ENCODE results near the gene TXNL4A.

The TXNL4A gene

DNA sequence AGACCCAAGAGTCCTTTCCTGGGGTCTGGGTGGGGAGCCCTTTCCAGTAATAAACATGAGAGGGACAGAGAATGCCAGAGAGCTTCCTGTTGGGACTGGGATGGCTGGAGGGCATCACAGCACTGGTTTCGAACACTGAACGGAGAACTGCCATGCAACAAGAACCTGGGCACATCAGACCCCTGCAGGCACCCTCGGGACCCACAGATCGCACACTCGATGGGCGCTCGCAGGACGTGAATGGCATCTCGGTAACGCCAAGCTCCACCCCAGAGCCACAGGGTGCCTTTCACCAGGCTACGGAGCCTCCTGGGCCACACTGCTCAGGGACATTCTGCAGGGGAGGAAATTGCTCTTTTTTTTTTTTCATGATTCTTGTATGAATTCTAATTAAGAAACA lies 62.1 kb downstream of the TXNL4A start:
- no peak for DNase-seq (ENCODE audit: low spot score)
- TF ChIP-seq, protein P1, sequence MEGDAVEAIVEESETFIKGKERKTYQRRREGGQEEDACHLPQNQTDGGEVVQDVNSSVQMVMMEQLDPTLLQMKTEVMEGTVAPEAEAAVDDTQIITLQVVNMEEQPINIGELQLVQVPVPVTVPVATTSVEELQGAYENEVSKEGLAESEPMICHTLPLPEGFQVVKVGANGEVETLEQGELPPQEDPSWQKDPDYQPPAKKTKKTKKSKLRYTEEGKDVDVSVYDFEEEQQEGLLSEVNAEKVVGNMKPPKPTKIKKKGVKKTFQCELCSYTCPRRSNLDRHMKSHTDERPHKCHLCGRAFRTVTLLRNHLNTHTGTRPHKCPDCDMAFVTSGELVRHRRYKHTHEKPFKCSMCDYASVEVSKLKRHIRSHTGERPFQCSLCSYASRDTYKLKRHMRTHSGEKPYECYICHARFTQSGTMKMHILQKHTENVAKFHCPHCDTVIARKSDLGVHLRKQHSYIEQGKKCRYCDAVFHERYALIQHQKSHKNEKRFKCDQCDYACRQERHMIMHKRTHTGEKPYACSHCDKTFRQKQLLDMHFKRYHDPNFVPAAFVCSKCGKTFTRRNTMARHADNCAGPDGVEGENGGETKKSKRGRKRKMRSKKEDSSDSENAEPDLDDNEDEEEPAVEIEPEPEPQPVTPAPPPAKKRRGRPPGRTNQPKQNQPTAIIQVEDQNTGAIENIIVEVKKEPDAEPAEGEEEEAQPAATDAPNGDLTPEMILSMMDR (IDR thresholded peaks at IDR 0.05; ENCODE audit: borderline replicate concordance, control extremely low read depth, extremely low read depth, insufficient read depth, missing control alignments): no peak

DNA sequence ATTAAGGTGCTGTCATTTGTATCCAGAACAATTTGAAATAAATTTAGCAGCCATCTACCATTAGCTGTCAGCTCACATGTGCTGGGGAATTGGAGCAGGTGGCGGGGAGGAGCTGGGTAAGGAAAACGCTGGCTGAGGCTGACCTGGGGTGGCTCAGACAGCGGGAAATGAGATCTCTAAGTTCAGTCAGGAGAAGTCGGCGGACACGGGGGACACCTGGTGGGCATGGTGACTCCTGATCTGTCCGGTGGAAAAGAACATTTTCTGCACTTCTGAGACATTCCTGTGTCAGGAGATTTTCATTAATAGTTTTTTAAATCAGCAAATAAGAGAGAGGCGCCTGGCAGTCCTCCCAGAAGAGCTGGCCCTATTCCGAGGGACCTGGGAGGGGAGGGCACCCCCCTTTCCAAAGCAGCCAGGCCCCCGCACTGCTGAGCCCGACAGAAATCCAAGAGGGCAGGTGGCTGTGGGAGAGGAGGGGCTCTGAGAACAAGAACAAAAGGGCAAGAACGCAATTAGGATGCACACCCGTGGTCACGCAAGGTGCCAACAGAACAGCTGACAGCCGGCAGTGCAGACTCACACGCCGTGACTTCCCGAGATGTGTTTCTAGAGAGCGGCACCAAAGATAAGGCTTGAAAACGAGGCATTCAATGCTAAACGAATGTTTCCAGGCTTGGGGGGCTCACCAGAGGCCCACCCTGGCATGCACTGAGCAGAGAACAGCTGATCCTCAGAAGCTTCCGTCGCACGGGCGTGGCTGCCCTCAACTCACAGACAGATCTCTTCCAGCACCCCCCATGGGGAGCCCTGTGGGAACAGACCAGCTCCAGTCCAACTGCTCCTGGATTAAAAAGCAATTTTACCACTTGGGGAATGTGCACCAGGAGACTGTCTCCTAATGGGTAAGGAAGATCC lies 63.3 kb downstream of the TXNL4A start:
- TF ChIP-seq, protein P1 (IDR thresholded peaks at IDR 0.05; ENCODE audit: borderline replicate concordance, control extremely low read depth, extremely low read depth, insufficient read depth, missing control alignments): no peak
- in situ Hi-C loops (cut with MboI; ENCODE audit: low sequenced_read_pairs, unreplicated experiment): no loop called here

More for the DNA sequence above, 62.1 kb downstream of the TXNL4A start:
- in situ Hi-C loops (cut with MboI; ENCODE audit: low sequenced_read_pairs, unreplicated experiment): no loop called here

DNA sequence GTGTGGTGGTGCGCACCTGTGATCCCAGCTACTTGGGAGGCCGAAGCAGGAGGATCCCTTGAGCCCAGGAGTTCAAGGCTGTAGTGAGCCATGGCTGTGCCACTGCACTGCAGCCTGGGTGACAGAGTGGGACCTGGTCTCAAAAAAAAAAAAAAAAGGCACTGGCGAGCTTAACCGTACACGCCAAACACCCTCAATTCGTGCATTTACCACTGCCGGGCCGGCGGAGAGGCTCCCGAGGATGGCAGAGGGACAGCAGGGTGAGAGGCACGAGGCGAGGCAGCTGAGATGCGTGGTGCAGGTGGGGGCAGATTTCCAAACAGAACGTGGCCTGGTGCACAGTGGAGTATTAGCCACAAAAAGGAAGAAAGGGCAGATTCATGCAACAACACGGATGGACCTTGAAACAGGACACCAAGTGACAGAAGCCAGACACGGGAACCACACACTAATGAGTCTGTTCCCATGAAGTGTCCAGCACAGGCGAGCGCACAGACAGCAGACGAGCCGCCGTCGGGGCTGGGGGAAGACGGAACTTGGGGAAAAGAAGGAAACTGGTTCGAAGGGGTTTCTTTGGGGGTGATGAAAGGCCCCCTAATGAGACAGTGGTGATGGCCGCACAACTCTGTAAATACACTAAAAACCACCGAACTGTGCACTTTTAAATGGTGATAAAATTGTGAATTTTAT lies 64.3 kb downstream of the TXNL4A start:
- in situ Hi-C loops (cut with MboI; ENCODE audit: low sequenced_read_pairs, unreplicated experiment): no loop called here
- TF ChIP-seq, protein P1 (IDR thresholded peaks at IDR 0.05; ENCODE audit: borderline replicate concordance, control extremely low read depth, extremely low read depth, insufficient read depth, missing control alignments): no peak
- DNase-seq (ENCODE audit: low spot score): no peak

More for the DNA sequence above, 63.3 kb downstream of the TXNL4A start:
- DNase-seq (ENCODE audit: low spot score): no peak

DNA sequence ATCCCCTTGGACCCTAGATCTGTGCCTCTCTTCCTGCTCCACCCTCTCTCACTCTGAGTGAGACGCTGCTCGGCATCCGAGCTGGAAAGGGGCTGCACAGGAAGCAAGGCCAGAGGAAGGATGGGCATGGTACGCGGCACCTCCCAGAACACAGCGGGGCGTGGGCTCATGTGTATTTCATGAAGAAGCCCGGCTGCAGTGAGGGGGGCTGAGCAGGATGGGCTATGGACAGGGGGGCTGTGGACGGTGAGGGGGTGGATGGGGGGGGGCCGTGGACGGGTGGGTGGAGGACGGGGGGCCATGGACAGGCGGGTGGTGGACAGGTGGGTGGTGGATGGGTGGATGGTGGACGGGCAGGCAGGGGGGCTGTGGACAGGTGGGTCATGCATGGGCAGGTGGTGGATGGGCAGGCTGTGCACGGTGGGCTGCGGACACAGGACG lies 65.4 kb downstream of the TXNL4A start:
- no peak for DNase-seq (ENCODE audit: low spot score)
- TF ChIP-seq, protein P1 (IDR thresholded peaks at IDR 0.05; ENCODE audit: borderline replicate concordance, control extremely low read depth, extremely low read depth, insufficient read depth, missing control alignments): no peak
- in situ Hi-C loops (cut with MboI; ENCODE audit: low sequenced_read_pairs, unreplicated experiment): no loop called here

DNA sequence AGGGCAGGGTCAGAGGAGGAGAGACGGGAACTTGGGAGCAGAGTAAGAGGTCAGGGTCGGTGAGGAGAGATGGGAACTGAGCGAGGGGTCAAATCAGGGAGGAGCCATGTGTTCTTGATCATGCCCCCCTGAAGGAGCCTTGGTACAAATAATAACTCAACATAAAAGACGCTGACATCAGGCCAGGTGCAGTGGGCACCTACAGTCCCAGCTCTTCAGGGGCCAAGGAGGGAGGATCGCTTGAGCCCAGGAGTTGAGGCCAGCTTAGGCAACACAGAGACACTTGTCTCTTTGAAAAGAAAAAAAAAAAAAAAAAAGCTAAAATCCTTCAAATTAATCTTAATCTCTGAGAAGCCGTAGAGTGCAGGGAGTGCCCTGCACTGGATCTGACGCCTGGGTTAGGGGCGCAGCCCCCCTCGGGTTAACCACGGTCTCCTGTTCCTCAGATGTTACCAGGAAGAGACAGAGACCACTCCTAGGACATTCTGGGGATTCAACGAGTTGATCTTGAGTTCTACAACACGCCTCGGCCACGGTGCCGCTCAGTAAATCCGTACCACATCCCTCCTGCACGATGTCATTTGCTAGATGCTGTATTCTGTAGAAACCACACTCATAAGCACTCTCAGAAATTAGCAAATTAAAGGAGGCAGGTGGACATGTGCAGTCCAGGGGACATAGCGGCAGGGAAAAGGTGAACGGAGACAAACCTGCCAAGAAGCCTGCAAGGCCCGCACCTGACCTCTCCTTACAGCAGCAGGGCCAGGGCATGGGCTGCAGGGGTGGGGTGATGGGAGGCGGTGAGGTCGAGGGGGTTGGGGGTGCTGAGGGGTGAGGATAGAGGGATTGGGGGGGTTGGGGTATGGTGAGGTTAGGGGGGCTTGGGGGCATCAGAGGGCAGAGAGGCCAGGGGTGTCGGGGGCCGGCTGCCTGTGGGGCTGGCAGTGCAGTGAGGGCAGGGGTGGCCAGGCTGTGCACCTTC lies 66.1 kb downstream of the TXNL4A start:
- TF ChIP-seq, protein P1 (IDR thresholded peaks at IDR 0.05; ENCODE audit: borderline replicate concordance, control extremely low read depth, extremely low read depth, insufficient read depth, missing control alignments): no peak
- in situ Hi-C loops (cut with MboI; ENCODE audit: low sequenced_read_pairs, unreplicated experiment): no loop called here
- DNase-seq (ENCODE audit: low spot score): no peak
